Spleen (tissue), 11 donors: Measurements from ENCODE around the gene NR5A1. TPM values are rescaled to one million over a fixed set of nuclear protein-coding genes. Genes with fewer than 3 reads are reported as not detected.

Experiments
- DNase-seq: peaks from one replicate; pipeline ENCODE4 v3.0.0-alpha.2; 2020
- H3K27ac ChIP-seq, 8 donors: fragments of 200-600 bp; sonication (generic) in 7 of 8; 1 replicate in 4 of 8; 2 replicates in 4 of 8; pipeline versions ENCODE4 v1.5.0 to v1.8.0; 2016 to 2021; ENCODE audit warnings: inconsistent platforms in 4 of 8, mild to moderate bottlenecking in 4 of 8, moderate library complexity in 1 of 8
- H3K27me3 ChIP-seq, 7 donors: fragments of 200-600 bp; sonication (generic) in 6 of 7; replicated peaks in 1 of 7; 1 replicate in 4 of 7; 2 replicates in 3 of 7; pipeline versions ENCODE4 v1.5.0 to v1.8.0; 2016 to 2021; ENCODE audit warnings: inconsistent platforms in 3 of 7, mild to moderate bottlenecking in 1 of 7
- H3K36me3 ChIP-seq, 6 donors: fragments of 200-600 bp; sonication (generic) in 5 of 6; 1 replicate in 4 of 6; 2 replicates in 2 of 6; pipeline versions ENCODE4 v1.5.0 to v1.8.0; 2016 to 2021; ENCODE audit warnings: inconsistent platforms in 2 of 6
- H3K4me1 ChIP-seq, 6 donors: fragments of 200-600 bp; sonication (generic) in 5 of 6; 1 replicate in 3 of 6; 2 replicates in 3 of 6; pipeline versions ENCODE4 v1.5.0 to v1.8.0; 2016 to 2021; ENCODE audit warnings: inconsistent platforms in 3 of 6
- H3K4me3 ChIP-seq, 8 donors: fragments of 200-600 bp; sonication (generic) in 7 of 8; 1 replicate in 4 of 8; 2 replicates in 4 of 8; pipeline versions ENCODE4 v1.5.0 to v1.8.0; 2016 to 2021; ENCODE audit warnings: inconsistent platforms in 4 of 8, mild to moderate bottlenecking in 4 of 8, moderate library complexity in 2 of 8
- H3K9me3 ChIP-seq, 8 donors: fragments of 200-600 bp; sonication (generic) in 7 of 8; 1 replicate in 4 of 8; 2 replicates in 4 of 8; pipeline versions ENCODE4 v1.5.0 to v1.8.0; 2016 to 2021; ENCODE audit warnings: inconsistent platforms in 4 of 8
- POLR2A ChIP-seq, 3 donors: fragments of 450-650 bp; IDR thresholded peaks; one replicate each; pipeline ENCODE4 v1.5.1; 2017; ENCODE audit warnings: antibody characterized with exemption in 3 of 3, mild to moderate bottlenecking in 1 of 3
- POLR2AphosphoS5 ChIP-seq, 3 donors: sonication (generic); formaldehyde crosslinking; IDR thresholded peaks; one replicate each; pipeline ENCODE4 v1.5.1; 2017; ENCODE audit warnings: antibody characterized with exemption in 3 of 3
- WGBS, 5 donors: extraction: QIAGEN DNeasy Blood & Tissue Kit in 3 of 5; methylation state at CpG; one replicate each; pipeline versions ENCODE4 v1.1.5 to v1.1.7; 2013 to 2018; 5-methylcytosine and 5-hydroxymethylcytosine counted together
- intact Hi-C: fragments of 100-400 bp; cut with DNase I; formaldehyde crosslinking; loops from one replicate; pipeline ENCODE4 v1.15.0; 2023; ENCODE audit warnings: low total_unique reads
- polyA plus RNA-seq, 3 donors: library from polyadenylated mRNA; stranded (reverse); fragments of 200-250 nt; gene quantifications; one replicate each; pipeline ENCODE4 v1.2.1, GENCODE V29; 2013
- total RNA-seq, 7 donors: library from RNA; depleted of rRNA in 3 of 7; stranded (reverse); fragments of >200 nt in 3 of 7; fragmentation: NEBNext Ultra II Directional in 4 of 7; extraction: Animal tissue kit (Norgen Biotek cat#: 25700) in 4 of 7; gene quantifications; one replicate each; pipeline versions ENCODE4 v1.1.0 to v1.2.1, GENCODE V29; 2016 to 2021
- TF ChIP-seq, protein P1 (sequence below), 11 experiments: fragments of 200-600 bp in 7 of 11; fragments of 450-650 bp in 4 of 11; sonication (generic) in 4 of 11; IDR thresholded peaks in 8 of 11; conservative IDR thresholded peaks in 3 of 11; 1 replicate in 7 of 11; 2 replicates in 4 of 11; pipeline versions ENCODE4 v1.4.0 to v1.8.0; 2016 to 2021; ENCODE audit warnings: antibody characterized with exemption in 11 of 11, inconsistent platforms in 4 of 11, mild to moderate bottlenecking in 1 of 11
- donor health status: healthy with polysubstance abuse.
- donor health status: DM: no; HTN: no; CAD: no; lungs with moderate emphysema.
- donor health status: DM: no; HTN: no; CAD: no.
- donor health status: Bipolar disorder and iron deficiency.
- donor health status: healthy.
- donor health status: DM: no; HTN: no; CAD: no.
- donor health status: DM: yes; HTN: yes; CAD: no.

Gene NR5A1
- total and polyA plus RNA-seq, 10 donors: 46.5 to 378 (median 193) TPM

DNA sequence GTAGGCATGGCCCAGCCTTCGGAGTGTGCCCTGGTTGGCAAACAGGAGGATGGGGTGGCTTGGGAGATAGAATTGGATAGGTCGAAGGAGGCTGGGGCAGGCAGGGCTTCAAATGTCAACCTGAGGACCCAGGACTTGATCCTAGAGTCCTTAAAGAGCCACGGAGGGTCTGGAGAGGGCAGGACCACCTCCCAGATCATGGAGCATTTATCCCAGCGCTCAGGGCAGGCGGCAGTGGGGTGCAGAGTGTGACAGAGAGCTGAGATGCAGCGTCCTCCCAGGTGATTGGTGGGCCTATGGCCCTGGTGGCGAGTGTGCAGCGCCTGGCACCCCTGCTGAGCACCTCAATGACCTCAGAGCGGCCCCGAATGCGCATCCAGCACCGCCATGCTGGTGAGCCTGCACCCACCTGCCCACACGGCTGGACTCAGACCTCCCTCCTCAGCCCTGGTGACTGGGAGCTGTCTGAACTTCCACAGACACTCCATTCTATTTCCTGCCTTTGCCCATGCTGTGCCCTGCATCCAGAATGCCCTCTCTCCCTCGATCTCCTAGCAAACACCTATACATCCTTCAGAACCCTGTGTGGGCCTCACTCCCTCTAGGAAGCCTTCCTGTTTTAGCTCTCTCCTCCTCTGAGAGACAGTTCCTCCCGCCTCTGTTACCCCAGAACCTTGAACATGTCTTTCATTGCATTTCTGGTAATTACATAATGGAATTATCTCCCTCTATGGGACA lies 50.7 kb downstream of the NR5A1 start:
- intact Hi-C loops: no loop called here
- Histone ChIP-seq H3K9me3 (peaks cover 0 to 7% (median 0%) of the 10 kb centered on the region in 8 donors), H3K4me1 (peaks cover 0 to 18% (median 6%) of the 10 kb centered on the region in 6 donors), H3K27ac (no peak overlapping the region), H3K4me3 (no peak overlapping the region), H3K36me3 (no peaks in the 10 kb centered on the region), H3K27me3 (peaks cover 0 to 37% (median 27%) of the 10 kb centered on the region in 7 donors)
- 73 to 84% (median 78%) methylated on average over 12 to 15 of the region's 15 CpGs for WGBS, 5 donors
- DNase-seq: peak; percentile 61
- TF ChIP-seq POLR2AphosphoS5 (IDR thresholded peaks at IDR 0.05) (no peak), POLR2A (IDR thresholded peaks at IDR 0.05) (no peak)
- TF ChIP-seq, protein P1, sequence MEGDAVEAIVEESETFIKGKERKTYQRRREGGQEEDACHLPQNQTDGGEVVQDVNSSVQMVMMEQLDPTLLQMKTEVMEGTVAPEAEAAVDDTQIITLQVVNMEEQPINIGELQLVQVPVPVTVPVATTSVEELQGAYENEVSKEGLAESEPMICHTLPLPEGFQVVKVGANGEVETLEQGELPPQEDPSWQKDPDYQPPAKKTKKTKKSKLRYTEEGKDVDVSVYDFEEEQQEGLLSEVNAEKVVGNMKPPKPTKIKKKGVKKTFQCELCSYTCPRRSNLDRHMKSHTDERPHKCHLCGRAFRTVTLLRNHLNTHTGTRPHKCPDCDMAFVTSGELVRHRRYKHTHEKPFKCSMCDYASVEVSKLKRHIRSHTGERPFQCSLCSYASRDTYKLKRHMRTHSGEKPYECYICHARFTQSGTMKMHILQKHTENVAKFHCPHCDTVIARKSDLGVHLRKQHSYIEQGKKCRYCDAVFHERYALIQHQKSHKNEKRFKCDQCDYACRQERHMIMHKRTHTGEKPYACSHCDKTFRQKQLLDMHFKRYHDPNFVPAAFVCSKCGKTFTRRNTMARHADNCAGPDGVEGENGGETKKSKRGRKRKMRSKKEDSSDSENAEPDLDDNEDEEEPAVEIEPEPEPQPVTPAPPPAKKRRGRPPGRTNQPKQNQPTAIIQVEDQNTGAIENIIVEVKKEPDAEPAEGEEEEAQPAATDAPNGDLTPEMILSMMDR (IDR thresholded peaks at IDR 0.05 in 8 of 11, conservative IDR thresholded peaks at IDR 0.05 in 3 of 11): no peak

DNA sequence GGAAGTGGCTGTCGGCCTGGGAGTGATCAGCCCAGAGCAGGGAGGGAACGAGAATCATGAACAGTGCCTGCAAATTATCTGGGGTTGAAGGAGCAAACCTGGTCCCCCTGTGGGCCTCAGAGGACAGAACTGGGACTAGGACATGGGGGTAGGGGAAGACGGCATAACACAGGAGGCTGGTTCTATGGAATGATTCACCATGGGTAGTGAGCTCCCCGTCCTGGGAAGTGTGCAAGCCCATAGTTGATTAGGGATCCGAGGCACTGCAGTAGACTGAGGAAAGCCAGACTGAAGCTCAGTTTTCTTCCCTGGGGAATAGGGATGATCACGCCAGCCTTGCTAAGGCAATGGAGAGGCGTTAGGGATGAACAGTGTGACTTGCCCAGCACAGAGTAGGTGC lies 51.4 kb downstream of the NR5A1 start:
- H3K9me3 ChIP-seq: peaks cover 0 to 6% (median 0%) of the 10 kb centered on the region in 8 donors
- DNase-seq: peak; percentile 23
- H3K36me3 ChIP-seq: no peaks in the 10 kb centered on the region
- peaks cover 0 to 23% (median 10%) of the 10 kb centered on the region in 6 donors for H3K4me1 ChIP-seq
- WGBS, 5 donors: 76 to 91% (median 87%) methylated on average over 7 of the region's 7 CpGs
- no peak overlapping the region for H3K27ac ChIP-seq
- TF ChIP-seq POLR2AphosphoS5 (IDR thresholded peaks at IDR 0.05) (no peak), POLR2A (IDR thresholded peaks at IDR 0.05) (no peak)
- TF ChIP-seq, protein P1 (IDR thresholded peaks at IDR 0.05 in 8 of 11, conservative IDR thresholded peaks at IDR 0.05 in 3 of 11): no peak
- intact Hi-C loops: no loop called here
- H3K27me3 ChIP-seq: peaks cover 0 to 44% (median 34%) of the 10 kb centered on the region in 7 donors
- no peak overlapping the region for H3K4me3 ChIP-seq

GRCh38 chr9:124454791-124455443 lies 52.3 kb downstream of the NR5A1 start:
- peak; percentile 57 for DNase-seq
- intact Hi-C loops: no loop called here
- Histone ChIP-seq H3K36me3 (no peaks in the 10 kb centered on the region), H3K9me3 (no peaks in the 10 kb centered on the region), H3K27me3 (peaks cover 0 to 53% (median 43%) of the 10 kb centered on the region in 7 donors), H3K4me1 (peaks cover 0 to 32% (median 18%) of the 10 kb centered on the region in 6 donors), H3K27ac (no peak overlapping the region), H3K4me3 (no peak overlapping the region)
- WGBS, 5 donors: 86 to 98% (median 91%) methylated on average over 12 to 14 of the region's 14 CpGs
- TF ChIP-seq, protein P1 (IDR thresholded peaks at IDR 0.05 in 8 of 11, conservative IDR thresholded peaks at IDR 0.05 in 3 of 11): no peak

GRCh38 chr9:124454296-124454695 lies 52.9 kb downstream of the NR5A1 start:
- peak; percentile 52 for DNase-seq
- H3K36me3 ChIP-seq: no peaks in the 10 kb centered on the region
- no peak overlapping the region for H3K27ac ChIP-seq
- intact Hi-C loops: no loop called here
- no peaks in the 10 kb centered on the region for H3K9me3 ChIP-seq
- peaks cover 0 to 59% (median 44%) of the 10 kb centered on the region in 7 donors for H3K27me3 ChIP-seq
- peaks cover 0 to 32% (median 18%) of the 10 kb centered on the region in 6 donors for H3K4me1 ChIP-seq
- TF ChIP-seq POLR2AphosphoS5 (IDR thresholded peaks at IDR 0.05): no peak
- TF ChIP-seq, protein P1 (IDR thresholded peaks at IDR 0.05 in 8 of 11, conservative IDR thresholded peaks at IDR 0.05 in 3 of 11): no peak
- no peak for TF ChIP-seq POLR2A (IDR thresholded peaks at IDR 0.05)
- 50 to 83% (median 78%) methylated on average over 6 to 9 of the region's 9 CpGs for WGBS, 5 donors
- no peak overlapping the region for H3K4me3 ChIP-seq
